Right forelimb (tissue), 1 donor: ENCODE measurements around the gene OR10H4.
A peak's percentile ranks its signal among the peaks of the same experiment; 100 is the strongest.
"Not testable (repeated sequence)": the region's sequence is repeated elsewhere in the genome, so short reads cannot be mapped to it uniquely, and the experiment has no call there.

Experiments used
- DNase-seq: peaks from one replicate; pipeline ENCODE4 v3.0.0-alpha.2; 2018

Gene OR10H4, protein sequence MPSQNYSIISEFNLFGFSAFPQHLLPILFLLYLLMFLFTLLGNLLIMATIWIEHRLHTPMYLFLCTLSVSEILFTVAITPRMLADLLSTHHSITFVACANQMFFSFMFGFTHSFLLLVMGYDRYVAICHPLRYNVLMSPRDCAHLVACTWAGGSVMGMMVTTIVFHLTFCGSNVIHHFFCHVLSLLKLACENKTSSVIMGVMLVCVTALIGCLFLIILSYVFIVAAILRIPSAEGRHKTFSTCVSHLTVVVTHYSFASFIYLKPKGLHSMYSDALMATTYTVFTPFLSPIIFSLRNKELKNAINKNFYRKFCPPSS

GRCh38 chr19:15948223-15949058 lies at the start of gene OR10H4:
OR10H4 (plus strand) TSS chr19:15949008; CDS start chr19:15949008, 0 bp downstream.
- no peak for DNase-seq

GRCh38 chr19:15899561-15899960 lies 49.2 kb upstream of the OR10H4 start:
- DNase-seq = not testable (repeated sequence)

GRCh38 chr19:15900032-15900431 lies 48.8 kb upstream of the OR10H4 start:
- DNase-seq = not testable (repeated sequence)

GRCh38 chr19:15900504-15900903 lies 48.3 kb upstream of the OR10H4 start:
- DNase-seq = no peak

- no peak for DNase-seq
These were observed 46.6 kb upstream of the OR10H4 start for GRCh38 chr19:15902254-15902653.

- not testable (repeated sequence) for DNase-seq
These were observed 45.9 kb upstream of the OR10H4 start for GRCh38 chr19:15902898-15903297.

DNA sequence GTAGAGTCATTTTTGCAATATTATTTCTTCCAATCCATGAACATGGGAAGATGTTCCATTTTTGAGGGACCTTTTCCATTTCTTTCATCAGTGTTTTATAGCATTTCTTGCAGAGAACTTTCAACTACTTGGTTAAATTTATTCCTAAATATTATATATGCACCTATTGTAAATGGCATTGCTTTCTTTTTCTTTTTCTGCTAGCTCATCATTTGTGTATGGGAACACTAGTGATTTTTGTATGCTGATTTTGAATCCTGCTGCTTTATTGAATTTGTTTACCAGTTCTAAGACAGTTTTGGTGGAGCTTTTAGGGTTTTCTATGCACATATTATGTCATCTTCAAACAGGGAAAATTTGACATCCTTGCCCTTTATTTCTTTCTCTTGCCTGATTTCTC lies 43.8 kb upstream of the OR10H4 start:
- no peak for DNase-seq

GRCh38 chr19:15911599-15912235 lies 37.1 kb upstream of the OR10H4 start:
- DNase-seq = no peak

GRCh38 chr19:15913384-15913783 lies 35.4 kb upstream of the OR10H4 start:
- DNase-seq = no peak

- peak; percentile 1 for DNase-seq
These were observed 35.0 kb upstream of the OR10H4 start for GRCh38 chr19:15913830-15914229.

- DNase-seq = no peak
These were observed 33.7 kb upstream of the OR10H4 start for GRCh38 chr19:15915109-15915508.

DNA sequence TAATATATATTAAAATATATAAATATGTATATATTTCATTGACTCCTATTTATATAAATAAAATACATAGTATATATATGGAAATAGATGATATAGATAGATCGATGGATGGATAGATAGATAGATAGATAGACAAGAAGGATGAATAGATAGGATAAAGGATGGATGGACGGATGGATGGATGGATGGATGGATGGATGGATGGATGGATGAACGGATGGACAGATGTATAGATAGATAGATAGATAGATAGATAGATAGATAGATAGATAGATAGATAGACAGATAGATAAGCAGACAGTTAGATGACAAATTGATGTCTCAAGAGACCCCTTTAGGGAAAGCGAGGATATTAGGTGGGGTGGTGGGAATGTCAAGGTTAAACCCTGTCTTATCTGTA lies 29.6 kb upstream of the OR10H4 start:
- no peak for DNase-seq

DNA sequence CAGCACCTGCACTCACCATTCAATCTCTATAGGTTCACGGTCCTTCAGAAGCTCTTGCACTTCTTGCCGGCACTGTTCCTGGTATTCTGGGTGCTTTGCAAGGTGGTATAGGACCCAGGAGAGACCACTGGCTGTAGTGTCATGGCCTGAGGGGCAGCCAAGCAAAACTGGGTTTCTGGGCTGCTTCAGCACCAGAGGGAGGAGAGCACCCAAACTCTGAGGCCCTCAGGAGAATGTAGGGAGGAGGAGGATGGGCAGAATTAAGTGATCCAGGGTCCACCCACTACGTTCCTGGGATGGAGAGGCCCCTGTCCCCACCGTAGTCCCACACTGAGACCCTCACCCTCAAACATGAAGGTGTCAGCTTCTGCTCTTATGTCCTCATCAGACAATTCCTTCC lies 26.8 kb upstream of the OR10H4 start:
- DNase-seq = no peak

GRCh38 chr19:15923702-15924101 lies 25.1 kb upstream of the OR10H4 start:
- DNase-seq = no peak

GRCh38 chr19:15926484-15926883 lies 22.3 kb upstream of the OR10H4 start:
- DNase-seq = no peak

- no peak for DNase-seq
These were observed 20.5 kb upstream of the OR10H4 start for GRCh38 chr19:15928321-15928720.

DNA sequence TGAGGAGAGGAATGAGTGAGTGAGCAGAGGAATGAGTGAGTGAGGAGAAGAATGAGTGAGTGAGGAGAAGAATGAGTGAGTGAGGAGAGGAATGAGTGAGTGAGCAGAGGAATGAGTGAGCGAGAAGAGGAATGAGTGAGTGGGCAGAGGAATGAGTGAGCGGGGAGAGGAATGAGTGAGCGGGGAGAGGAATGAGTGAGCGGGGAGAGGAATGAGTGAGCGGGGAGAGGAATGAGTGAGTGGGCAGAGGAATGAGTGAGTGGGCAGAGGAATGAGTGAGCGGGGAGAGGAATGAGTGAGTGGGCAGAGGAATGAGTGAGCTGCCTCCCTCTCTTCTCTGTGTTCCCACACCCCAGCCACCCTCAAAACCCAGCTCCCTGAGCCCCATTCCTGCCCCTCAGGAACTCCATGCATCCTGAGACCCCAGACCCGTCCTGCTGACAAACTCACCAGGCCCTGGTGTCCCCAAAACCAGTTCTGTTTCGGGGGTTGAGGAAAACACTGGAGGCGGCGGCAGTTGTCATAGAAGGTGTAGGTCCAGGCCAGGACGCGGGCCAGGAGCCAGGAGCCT lies 15.0 kb upstream of the OR10H4 start:
- not testable (repeated sequence) for DNase-seq

- no peak for DNase-seq
These were observed 14.3 kb upstream of the OR10H4 start, which contains the start of gene CYP4F11 for GRCh38 chr19:15934332-15935078. CYP4F11 (minus strand) TSS chr19:15934529; CDS start chr19:15934408, 121 bp downstream.

GRCh38 chr19:15935167-15935702 lies 13.6 kb upstream of the OR10H4 start:
- no peak for DNase-seq

DNA sequence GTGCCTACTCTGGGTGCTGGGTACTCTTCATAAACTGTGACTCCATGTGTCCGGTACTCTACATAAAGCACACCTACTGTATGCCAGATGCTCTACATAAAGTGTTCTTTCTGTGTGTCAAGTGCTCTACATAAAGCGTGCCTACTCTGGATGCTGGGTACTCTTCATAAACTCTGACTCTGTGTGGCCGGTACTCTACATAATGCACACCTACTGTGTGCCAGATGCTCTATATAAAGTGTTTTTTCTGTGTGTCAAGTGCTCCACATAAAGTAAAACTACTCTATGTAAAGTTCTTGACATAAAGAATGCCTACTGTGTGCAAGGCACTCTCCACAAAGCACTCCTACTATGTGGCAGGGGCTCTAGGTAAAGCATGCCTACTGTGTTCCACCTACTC lies 12.6 kb upstream of the OR10H4 start:
- DNase-seq = no peak

DNA sequence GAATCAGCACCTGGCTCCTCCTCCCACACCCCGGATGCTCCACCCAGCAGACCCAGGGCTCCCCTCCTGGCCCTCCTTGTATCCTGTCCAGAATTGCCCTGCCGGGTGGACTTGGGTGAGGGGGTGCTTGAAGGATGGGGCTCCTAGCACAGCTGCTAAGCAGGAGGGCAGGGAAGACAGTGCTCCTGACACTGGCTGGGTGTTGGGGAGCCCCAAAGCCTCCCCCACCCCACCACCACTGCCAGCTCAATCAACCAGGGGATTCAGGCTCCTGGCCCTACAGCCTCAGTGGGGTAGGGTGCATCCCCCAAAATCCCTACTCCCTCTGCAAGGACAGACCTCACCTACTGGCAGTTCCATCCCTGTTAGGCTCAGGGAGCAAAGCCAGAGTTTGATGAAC lies 11.9 kb upstream of the OR10H4 start:
- no peak for DNase-seq

- DNase-seq = no peak
These were observed 11.0 kb upstream of the OR10H4 start for GRCh38 chr19:15937771-15938170.
